ENCODE measurements around the gene SNAPC2. TPM values are rescaled to one million over a fixed set of nuclear protein-coding genes. Genes with fewer than 3 reads are reported as not detected.

Gene SNAPC2
- total and polyA plus RNA-seq, 2 donors (not counting 1 experiment from before 2014, with no cell fraction given): 19.9 to 21.7 TPM

DNA sequence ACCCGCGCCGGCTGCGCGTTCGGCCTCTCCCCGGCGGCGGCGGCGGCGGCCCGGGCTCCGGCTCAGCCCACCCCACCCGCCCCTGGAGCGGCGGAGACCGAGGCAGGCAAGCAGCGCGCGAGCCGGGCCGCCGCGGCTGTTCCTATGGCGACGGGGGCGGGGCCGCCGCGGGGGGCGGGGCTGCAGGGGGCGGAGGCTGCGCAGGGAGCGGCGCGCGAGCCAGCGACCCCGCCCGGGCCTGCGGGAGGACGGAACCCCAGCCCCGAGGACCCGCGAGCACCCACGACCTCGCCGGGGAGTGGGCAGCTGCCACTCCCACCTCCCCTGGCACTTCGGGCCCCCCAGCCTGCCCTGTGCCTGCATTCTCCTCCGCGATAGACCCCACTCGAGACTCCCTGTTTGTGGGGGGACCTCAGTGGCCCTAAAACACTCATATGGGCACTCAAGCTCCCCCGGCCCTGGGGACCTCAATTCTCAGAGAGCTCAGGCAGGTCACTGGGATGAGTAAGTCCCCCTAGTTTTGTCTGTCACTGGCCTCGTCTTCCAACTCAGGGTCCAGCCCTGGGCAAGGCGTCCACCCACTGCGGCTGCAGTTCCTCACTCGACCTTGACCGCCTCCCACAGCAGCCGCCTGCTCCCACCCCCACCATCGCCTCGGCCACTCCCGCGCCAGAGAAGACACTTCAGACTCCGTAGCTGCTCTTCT, 6.0 kb downstream of the SNAPC2 start, which contains the start of gene CTXN1:
Gene CTXN1 (minus strand): TSS at position 115 of the 706 bp plus-strand sequence. CDS start 597 bp downstream, outside the sequence.
- peaks cover 2 to 21% of the 10 kb centered on the region in 2 experiments for H3K36me3 ChIP-seq (replicated peaks in 1 of 2; ENCODE audit: control extremely low read depth in 1 of 2, control insufficient read depth in 1 of 2, extremely low read depth in 1 of 2, insufficient read depth in 2 of 2, low read length in 1 of 2)
- H3K27ac ChIP-seq (ENCODE audit: low read length in 2 of 2): no peak within 1 kb of the TSS
- Mint-ChIP-seq H3K4me3 (peak within 1 kb of the TSS; percentile 85), H3K27me3 (no peaks in the 10 kb centered on the region), H3K27ac (peak within 1 kb of the TSS; percentile 65), H3K9me3 (ENCODE audit: insufficient read depth) (no peaks in the 10 kb centered on the region), H3K4me1 (peaks cover 24% of the 10 kb centered on the region)
- H3K27me3 ChIP-seq (replicated peaks in 1 of 4; ENCODE audit: control extremely low read depth in 1 of 4, control insufficient read depth in 3 of 4, insufficient read depth in 4 of 4, low read length in 3 of 4): no peaks in the 10 kb centered on the region
- intact Hi-C loops (cut with micrococcal nuclease): no loop called here
- WGBS (ENCODE audit: insufficient coverage): 20% methylated on average over 64 of the region's 65 CpGs
- no peaks in the 10 kb centered on the region for H3K9me3 ChIP-seq (ENCODE audit: control extremely low read depth in 1 of 3, control insufficient read depth in 2 of 3, insufficient read depth in 1 of 3, low read length in 2 of 3)
- DNase-seq (peak; percentile 76), ATAC-seq (ENCODE audit: low read depth) (peak; percentile 65)
- H4K20me1 ChIP-seq (ENCODE audit: control insufficient read depth, insufficient read depth, low read length, poor library complexity, severe bottlenecking): peaks cover 40% of the 10 kb centered on the region
- peaks cover 5% of the 10 kb centered on the region for H3K79me2 ChIP-seq (ENCODE audit: control insufficient read depth, insufficient read depth, low read length)
- H3K4me3 ChIP-seq (ENCODE audit: control extremely low read depth in 1 of 5, extremely low read depth in 1 of 5, insufficient read depth in 1 of 5, low read depth in 2 of 5, low read length in 4 of 5): peak within 1 kb of the TSS in 3 of 5 experiments; percentile 25 to 57 (median 41)
- H3K9ac ChIP-seq (ENCODE audit: low read length): peak within 1 kb of the TSS; percentile 50
- peak within 1 kb of the TSS; percentile 94 for H3K4me2 ChIP-seq (replicated peaks; ENCODE audit: low read depth, low read length, poor library complexity, severe bottlenecking)
- peaks cover 19 to 22% of the 10 kb centered on the region in 2 donors for H3K4me1 ChIP-seq (ENCODE audit: control insufficient read depth in 2 of 2, insufficient read depth in 2 of 2, low read length in 2 of 2)
- peak within 1 kb of the TSS; percentile 60 for H2AFZ ChIP-seq (ENCODE audit: insufficient read depth, low read depth, low read length, poor library complexity, severe bottlenecking)
- POLR2A ChIA-PET: no interaction called here
- TF ChIP-seq, protein P1, sequence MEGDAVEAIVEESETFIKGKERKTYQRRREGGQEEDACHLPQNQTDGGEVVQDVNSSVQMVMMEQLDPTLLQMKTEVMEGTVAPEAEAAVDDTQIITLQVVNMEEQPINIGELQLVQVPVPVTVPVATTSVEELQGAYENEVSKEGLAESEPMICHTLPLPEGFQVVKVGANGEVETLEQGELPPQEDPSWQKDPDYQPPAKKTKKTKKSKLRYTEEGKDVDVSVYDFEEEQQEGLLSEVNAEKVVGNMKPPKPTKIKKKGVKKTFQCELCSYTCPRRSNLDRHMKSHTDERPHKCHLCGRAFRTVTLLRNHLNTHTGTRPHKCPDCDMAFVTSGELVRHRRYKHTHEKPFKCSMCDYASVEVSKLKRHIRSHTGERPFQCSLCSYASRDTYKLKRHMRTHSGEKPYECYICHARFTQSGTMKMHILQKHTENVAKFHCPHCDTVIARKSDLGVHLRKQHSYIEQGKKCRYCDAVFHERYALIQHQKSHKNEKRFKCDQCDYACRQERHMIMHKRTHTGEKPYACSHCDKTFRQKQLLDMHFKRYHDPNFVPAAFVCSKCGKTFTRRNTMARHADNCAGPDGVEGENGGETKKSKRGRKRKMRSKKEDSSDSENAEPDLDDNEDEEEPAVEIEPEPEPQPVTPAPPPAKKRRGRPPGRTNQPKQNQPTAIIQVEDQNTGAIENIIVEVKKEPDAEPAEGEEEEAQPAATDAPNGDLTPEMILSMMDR (IDR thresholded peaks at IDR 0.05): no peak
- TF ChIP-seq EZH2 (IDR thresholded peaks at IDR 0.05; ENCODE audit: borderline replicate concordance, insufficient read depth, low read depth, low read length, poor library complexity, severe bottlenecking): no peak
- CTCF ChIA-PET: interaction anchor here (1.1 to 1.2 kb wide), 2 partner anchors 14 to 63 kb away, joined by 3 read pairs; no protein-coding TSS in a partner anchor
